Measurements from ENCODE around the gene MECR.
"Not testable (repeated sequence)": the region's sequence is repeated elsewhere in the genome, so short reads cannot be mapped to it uniquely, and the experiment has no call there.

Gene MECR

DNA sequence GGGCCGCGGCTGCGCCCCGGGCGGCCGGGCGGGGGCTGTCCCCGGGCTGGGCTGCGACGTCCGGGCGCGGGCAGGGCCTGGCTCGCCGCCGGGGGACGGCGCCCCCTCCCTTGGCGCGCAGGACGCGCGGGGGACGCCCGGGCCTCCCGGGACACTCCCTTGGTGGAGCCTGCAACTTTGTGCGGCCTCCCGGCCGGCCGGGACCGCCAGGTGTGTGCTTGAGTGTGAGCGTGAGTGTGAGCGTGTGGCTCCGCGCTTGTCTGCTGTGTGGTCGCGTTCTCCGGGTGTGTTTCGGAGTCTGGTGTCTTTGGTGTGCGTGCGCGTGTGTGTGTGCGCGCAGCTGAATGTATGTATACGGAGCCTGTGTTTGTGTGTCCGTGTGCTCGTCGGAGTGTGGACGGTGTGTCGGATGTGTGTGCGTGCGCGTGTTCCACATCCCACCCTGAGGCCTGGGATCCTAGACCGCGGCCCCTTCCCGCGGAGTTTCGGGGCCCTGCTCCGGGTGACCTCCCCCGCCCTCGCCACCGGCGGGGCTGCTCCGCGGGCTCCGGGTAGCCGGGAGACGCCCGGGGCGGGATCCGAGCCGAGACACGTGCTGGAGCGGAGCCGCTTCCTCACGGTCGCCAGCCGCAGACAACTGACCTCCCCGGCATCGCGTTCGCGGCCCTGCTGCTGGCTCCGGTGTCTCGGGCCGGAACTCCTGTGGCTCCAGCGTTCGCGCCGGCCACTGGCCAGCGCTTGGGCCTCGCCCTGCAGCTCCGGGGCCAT lies 7.3 kb upstream of the MECR start:
- intact Hi-C loops (cut with DNase I; ENCODE audit: low total_unique reads), result loop anchor here (2.0 to 5.0 kb wide), 2 partner anchors 849 to 1143 kb away; no protein-coding TSS in a partner anchor
- peak overlapping the region; percentile 72 to 73 for H3K27ac ChIP-seq
- TF ChIP-seq, protein P1, sequence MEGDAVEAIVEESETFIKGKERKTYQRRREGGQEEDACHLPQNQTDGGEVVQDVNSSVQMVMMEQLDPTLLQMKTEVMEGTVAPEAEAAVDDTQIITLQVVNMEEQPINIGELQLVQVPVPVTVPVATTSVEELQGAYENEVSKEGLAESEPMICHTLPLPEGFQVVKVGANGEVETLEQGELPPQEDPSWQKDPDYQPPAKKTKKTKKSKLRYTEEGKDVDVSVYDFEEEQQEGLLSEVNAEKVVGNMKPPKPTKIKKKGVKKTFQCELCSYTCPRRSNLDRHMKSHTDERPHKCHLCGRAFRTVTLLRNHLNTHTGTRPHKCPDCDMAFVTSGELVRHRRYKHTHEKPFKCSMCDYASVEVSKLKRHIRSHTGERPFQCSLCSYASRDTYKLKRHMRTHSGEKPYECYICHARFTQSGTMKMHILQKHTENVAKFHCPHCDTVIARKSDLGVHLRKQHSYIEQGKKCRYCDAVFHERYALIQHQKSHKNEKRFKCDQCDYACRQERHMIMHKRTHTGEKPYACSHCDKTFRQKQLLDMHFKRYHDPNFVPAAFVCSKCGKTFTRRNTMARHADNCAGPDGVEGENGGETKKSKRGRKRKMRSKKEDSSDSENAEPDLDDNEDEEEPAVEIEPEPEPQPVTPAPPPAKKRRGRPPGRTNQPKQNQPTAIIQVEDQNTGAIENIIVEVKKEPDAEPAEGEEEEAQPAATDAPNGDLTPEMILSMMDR (IDR thresholded peaks at IDR 0.05), result no peak
- H3K4me3 ChIP-seq, result peak overlapping the region; percentile 59 to 73
- DNase-seq, result peak; percentile 55 to 77
- H3K9me3 ChIP-seq, result no peaks in the 10 kb centered on the region
- no peaks in the 10 kb centered on the region for H3K36me3 ChIP-seq
- peaks cover 0 to 24% (median 15%) of the 10 kb centered on the region in 4 donors for H3K4me1 ChIP-seq
- H3K27me3 ChIP-seq, result no peaks in the 10 kb centered on the region

DNA sequence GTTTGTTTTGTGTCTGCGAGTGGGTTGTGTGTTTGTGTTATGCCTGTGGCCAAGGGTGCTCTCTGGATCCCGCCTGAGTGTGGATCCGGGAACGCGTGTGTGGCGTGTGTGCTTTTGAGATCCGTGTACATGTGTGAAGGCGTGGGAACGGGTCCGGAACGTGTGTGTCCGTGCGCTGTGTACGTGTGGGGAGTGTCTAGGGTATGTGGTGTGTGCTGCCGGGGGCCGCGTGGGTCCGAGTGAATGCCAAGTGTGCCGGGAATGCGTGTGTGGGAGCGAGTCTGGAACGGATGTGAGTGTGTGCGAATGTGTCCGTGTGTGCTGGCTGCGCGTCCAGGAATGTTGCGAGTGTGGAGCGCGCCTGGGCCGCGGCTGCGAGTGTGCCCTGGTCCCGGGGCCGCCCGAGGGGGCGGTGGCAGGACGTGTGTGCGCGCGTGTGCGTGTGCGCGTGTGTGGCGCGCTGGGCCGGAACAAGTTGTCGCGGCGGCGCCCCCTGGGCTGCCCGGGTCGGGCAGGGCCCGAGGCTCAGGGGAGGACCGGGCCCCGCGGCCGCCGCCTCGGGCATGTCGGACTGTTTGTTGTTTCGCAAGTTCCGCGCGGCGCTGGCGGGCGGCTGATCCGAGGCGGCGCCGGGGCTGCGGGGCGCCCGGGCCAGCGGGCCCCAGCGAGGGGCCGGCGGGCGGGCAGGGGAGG lies 6.5 kb upstream of the MECR start:
- no peaks in the 10 kb centered on the region for H3K27me3 ChIP-seq
- H3K27ac ChIP-seq, result peak overlapping the region; percentile 60 to 73
- peak; percentile 45 to 77 for DNase-seq
- H3K36me3 ChIP-seq, result no peaks in the 10 kb centered on the region
- peaks cover 0 to 24% (median 15%) of the 10 kb centered on the region in 4 donors for H3K4me1 ChIP-seq
- intact Hi-C loops (cut with DNase I; ENCODE audit: low total_unique reads), result loop anchor here (2.0 to 5.0 kb wide), 2 partner anchors 850 to 1144 kb away; no protein-coding TSS in a partner anchor
- peak overlapping the region; percentile 59 to 73 for H3K4me3 ChIP-seq
- no peaks in the 10 kb centered on the region for H3K9me3 ChIP-seq
- TF ChIP-seq, protein P1 (IDR thresholded peaks at IDR 0.05), result no peak

DNA sequence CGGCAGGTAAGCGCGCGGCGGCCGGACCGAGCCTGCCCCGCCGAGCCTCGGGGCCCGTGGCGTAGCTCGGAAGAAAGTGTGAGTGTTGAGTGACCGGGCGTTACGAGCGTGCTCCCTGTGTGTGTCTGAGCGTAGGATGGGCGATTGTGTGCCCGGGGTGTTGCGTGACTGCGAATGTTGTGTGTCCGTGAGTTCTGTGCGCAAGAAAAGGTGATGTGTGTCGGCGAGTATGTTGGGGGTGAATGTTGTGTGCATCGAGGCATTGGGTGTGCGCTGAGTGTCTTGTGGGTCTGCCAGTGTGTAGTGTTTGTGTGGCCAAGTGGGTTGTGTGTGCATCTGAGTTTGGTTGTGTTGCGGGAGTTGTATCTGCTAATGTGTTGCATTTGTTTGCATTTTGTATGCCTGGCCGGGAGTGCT lies 6.0 kb upstream of the MECR start:
- Histone ChIP-seq H3K27me3 (no peaks in the 10 kb centered on the region), H3K36me3 (no peaks in the 10 kb centered on the region), H3K4me3 (peak overlapping the region; percentile 59 to 73), H3K27ac (peak overlapping the region; percentile 60 to 73), H3K9me3 (no peaks in the 10 kb centered on the region), H3K4me1 (peaks cover 0 to 24% (median 15%) of the 10 kb centered on the region in 4 donors)
- intact Hi-C loops (cut with DNase I; ENCODE audit: low total_unique reads), result loop anchor here (2.0 to 5.0 kb wide), 2 partner anchors 851 to 1144 kb away; no protein-coding TSS in a partner anchor
- DNase-seq, result no peak
- TF ChIP-seq, protein P1 (IDR thresholded peaks at IDR 0.05), result no peak

DNA sequence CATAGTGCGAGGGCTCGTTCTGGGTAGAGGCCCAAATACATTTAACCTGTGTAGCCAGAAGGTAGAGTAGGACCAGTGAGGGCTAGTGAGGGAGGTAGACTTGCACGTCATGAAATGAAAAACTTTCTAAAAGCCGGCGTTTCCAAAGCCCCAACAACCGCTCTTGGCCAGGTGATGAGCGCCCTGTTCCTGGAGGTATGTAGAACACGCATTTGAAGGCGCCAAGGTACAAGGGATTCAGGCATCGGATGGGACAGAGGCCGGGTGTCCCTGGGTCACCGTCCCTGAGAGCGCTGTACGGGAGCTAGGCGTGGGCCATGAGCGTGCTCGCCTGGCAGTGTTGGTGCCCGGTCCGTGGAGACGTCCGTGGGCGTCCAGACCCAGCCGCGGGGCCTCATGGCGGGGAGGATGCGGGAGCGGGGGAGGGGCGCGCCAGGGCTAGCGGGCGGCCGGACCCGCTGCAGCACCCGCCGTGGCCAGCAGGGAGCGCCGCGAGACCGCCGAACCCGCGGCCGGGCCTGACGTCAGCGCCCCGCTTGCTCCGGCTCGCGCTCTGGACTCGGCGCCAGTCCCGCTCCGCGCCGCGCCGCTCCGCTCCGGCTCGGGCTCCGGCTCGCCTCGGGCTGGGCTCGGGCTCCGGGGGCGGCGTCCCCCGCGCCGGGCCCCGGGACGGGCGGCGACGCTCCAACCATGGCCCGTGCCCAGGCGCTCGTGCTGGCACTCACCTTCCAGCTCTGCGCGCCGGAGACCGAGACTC lies 5.4 kb upstream of the MECR start, which contains the start of gene PTPRU:
Gene PTPRU, plus strand, starts transcription at position 568 of the 757 bp plus-strand sequence. Its CDS starts 123 bp downstream, at position 691.
- DNase-seq, result peak; percentile 55 to 83
- intact Hi-C loops (cut with DNase I; ENCODE audit: low total_unique reads), result loop anchor here (2.0 to 5.0 kb wide), 2 partner anchors 851 to 1145 kb away; no protein-coding TSS in a partner anchor
- Histone ChIP-seq H3K9me3 (no peaks in the 10 kb centered on the region), H3K4me1 (peaks cover 0 to 26% (median 19%) of the 10 kb centered on the region in 4 donors), H3K27me3 (no peaks in the 10 kb centered on the region), H3K4me3 (peak within 1 kb of the TSS; percentile 59 to 73), H3K27ac (peak within 1 kb of the TSS; percentile 60 to 73), H3K36me3 (no peaks in the 10 kb centered on the region)
- TF ChIP-seq, protein P1 (IDR thresholded peaks at IDR 0.05), result peak; percentile 75 to 99

DNA sequence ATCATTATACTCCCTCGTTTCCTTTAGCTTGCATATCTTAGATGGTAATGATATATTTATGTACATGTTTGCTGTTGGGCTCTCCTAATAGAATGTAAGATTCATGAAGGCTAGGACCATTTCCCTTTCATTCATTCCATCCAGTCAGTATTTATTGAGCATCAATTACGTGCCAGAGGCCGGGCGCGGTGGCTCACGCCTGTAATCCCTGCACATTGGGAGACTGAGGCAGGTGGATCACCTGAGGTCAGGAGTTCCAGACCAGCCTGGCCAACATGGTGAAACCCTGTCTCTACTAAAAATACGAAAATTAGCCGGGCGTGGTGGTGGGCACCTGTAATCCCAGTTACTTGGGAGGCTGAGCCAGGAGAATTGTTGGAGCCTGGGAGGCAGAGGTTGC lies 4.1 kb upstream of the MECR start:
- not testable (repeated sequence) for DNase-seq, H3K4me3 ChIP-seq, H3K36me3 ChIP-seq, H3K27me3 ChIP-seq, H3K9me3 ChIP-seq, H3K27ac ChIP-seq
- intact Hi-C loops (cut with DNase I; ENCODE audit: low total_unique reads), result loop anchor here (5.0 kb wide), 2 partner anchors 852 to 1477 kb away; no protein-coding TSS in a partner anchor
- peaks cover 0 to 34% (median 26%) of the 10 kb centered on the region in 4 donors for H3K4me1 ChIP-seq

All from tibial artery (tissue), 4 donors.